Measurements from ENCODE around the gene GOSR2.

DNA sequence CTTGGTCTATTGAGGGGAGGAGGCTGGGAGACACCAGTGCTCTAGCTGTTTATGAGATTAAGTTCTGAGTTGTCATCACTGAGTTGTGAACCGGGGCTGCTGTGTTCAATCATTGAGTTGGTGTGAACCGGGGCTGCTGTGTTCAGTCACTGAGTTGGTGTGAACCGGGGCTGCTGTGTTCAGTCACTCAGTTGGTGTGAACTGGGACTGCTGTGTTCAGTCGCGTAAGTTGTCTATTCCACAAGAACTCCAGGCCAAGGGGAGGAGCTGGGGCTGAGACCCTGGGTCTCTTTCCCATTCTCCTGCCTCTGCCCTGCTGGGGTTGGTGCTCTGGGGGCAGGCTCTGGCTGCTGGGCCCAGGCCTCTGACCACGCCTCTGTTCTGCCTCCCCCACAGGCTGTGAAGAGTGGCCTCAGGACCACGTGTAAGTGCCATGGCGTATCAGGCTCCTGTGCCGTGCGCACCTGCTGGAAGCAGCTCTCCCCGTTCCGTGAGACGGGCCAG is 47.1 kb upstream of the GOSR2 start:
- TF ChIP-seq MYC (IDR thresholded peaks at IDR 0.05; ENCODE audit: low read depth, low read length) = no peak
- TF ChIP-seq POLR2AphosphoS5 (IDR thresholded peaks at IDR 0.05; ENCODE audit: insufficient read depth, low read depth, low read length) = no peak
- TF ChIP-seq, protein P1, sequence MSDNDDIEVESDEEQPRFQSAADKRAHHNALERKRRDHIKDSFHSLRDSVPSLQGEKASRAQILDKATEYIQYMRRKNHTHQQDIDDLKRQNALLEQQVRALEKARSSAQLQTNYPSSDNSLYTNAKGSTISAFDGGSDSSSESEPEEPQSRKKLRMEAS (IDR thresholded peaks at IDR 0.05; ENCODE audit: insufficient read depth, insufficient read length) = no peak
- no peak for TF ChIP-seq EZH2 (IDR thresholded peaks at IDR 0.05; ENCODE audit: borderline replicate concordance, low read depth, low read length, severe bottlenecking)
- TF ChIP-seq, protein P2, sequence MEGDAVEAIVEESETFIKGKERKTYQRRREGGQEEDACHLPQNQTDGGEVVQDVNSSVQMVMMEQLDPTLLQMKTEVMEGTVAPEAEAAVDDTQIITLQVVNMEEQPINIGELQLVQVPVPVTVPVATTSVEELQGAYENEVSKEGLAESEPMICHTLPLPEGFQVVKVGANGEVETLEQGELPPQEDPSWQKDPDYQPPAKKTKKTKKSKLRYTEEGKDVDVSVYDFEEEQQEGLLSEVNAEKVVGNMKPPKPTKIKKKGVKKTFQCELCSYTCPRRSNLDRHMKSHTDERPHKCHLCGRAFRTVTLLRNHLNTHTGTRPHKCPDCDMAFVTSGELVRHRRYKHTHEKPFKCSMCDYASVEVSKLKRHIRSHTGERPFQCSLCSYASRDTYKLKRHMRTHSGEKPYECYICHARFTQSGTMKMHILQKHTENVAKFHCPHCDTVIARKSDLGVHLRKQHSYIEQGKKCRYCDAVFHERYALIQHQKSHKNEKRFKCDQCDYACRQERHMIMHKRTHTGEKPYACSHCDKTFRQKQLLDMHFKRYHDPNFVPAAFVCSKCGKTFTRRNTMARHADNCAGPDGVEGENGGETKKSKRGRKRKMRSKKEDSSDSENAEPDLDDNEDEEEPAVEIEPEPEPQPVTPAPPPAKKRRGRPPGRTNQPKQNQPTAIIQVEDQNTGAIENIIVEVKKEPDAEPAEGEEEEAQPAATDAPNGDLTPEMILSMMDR (IDR thresholded peaks at IDR 0.05; ENCODE audit: extremely low read depth in 1 of 2, insufficient read depth in 1 of 2, low read depth in 1 of 2, low read length in 2 of 2) = no peak
- no peak for TF ChIP-seq POLR2A (IDR thresholded peaks at IDR 0.05; ENCODE audit: low read depth, low read length)
- no peak for TF ChIP-seq JUN (IDR thresholded peaks at IDR 0.05; ENCODE audit: borderline replicate concordance, insufficient read depth, insufficient read length, low read depth)
- TF ChIP-seq FOS (IDR thresholded peaks at IDR 0.05; ENCODE audit: borderline replicate concordance, insufficient read depth, low read length) = no peak
- no peak for TF ChIP-seq GATA2 (IDR thresholded peaks at IDR 0.05; ENCODE audit: insufficient read depth, insufficient read length, low read depth, low read length)
